WI38 (cell line): ENCODE results near the gene PCDH15.

Source experiments
- H3K4me3 ChIP-seq: 2 replicates; pipeline ENCODE4 v1.5.1; 2011; ENCODE audit warnings: low read depth, mild to moderate bottlenecking, control low read depth, low read length
- CTCF ChIP-seq: IDR thresholded peaks from 2 replicates; pipeline ENCODE4 v1.5.1; 2012; ENCODE audit warnings: low read depth, mild to moderate bottlenecking, control low read depth, low read length

Gene PCDH15

GRCh38 chr10:54484186-54484585 is 316.8 kb downstream of the PCDH15 start:
- no peak for TF ChIP-seq CTCF
- H3K4me3 ChIP-seq: no peak overlapping the region

GRCh38 chr10:54478601-54479000 is 322.4 kb downstream of the PCDH15 start:
- no peak overlapping the region for H3K4me3 ChIP-seq
- TF ChIP-seq CTCF: no peak

- TF ChIP-seq CTCF: no peak
- no peak overlapping the region for H3K4me3 ChIP-seq
Measured at GRCh38 chr10:54477738-54478137, 323.3 kb downstream of the PCDH15 start.

- no peak for TF ChIP-seq CTCF
- no peak overlapping the region for H3K4me3 ChIP-seq
Measured at GRCh38 chr10:54470324-54470631, 330.8 kb downstream of the PCDH15 start.

- H3K4me3 ChIP-seq: no peak overlapping the region
Measured at GRCh38 chr10:54469587-54470323, 331.3 kb downstream of the PCDH15 start.

GRCh38 chr10:54454271-54454670 is 346.8 kb downstream of the PCDH15 start:
- H3K4me3 ChIP-seq: no peak overlapping the region
- TF ChIP-seq CTCF: no peak

More at GRCh38 chr10:54469587-54470323, 331.3 kb downstream of the PCDH15 start:
- TF ChIP-seq CTCF: no peak

GRCh38 chr10:54449056-54449455 is 352.0 kb downstream of the PCDH15 start:
- no peak overlapping the region for H3K4me3 ChIP-seq
- no peak for TF ChIP-seq CTCF
